GM18505 (cell line): ENCODE data around the gene ARHGAP26.
A peak's percentile ranks its signal among the peaks of the same experiment; 100 is the strongest.

Experiments
- ATAC-seq: cut with Tn5 transposase; IDR thresholded peaks from one replicate; pipeline ENCODE4 v1.9.1; 2021; ENCODE audit not compliant: unreplicated experiment
- POLR2A ChIP-seq: IDR thresholded peaks from 4 replicates; pipeline ENCODE4 v1.6.1; 2011; ENCODE audit warnings: borderline replicate concordance; ENCODE audit not compliant: insufficient read depth, insufficient read length; ENCODE audit errors: extremely low read depth

Gene ARHGAP26

DNA sequence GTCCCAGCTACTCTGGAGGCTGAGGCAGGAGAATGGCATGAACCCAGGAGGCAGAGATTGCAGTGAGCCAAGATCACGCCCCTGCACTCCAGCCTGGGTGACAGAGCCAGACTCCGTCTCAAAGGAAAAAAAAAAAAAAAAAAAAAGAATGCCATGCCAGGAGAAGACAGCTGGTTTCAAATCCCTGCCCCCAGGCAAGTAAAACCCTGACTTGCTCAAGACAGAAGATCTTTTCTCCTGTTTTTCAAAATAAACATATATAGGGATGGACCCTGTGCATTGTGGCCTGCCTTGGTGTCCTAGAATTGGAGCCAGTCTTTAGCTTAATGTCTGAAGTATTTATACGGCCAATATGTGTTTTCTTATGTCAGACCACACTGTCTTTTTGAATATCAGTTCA is 456.2 kb downstream of the ARHGAP26 start:
- no peak for TF ChIP-seq POLR2A
- no peak for ATAC-seq

DNA sequence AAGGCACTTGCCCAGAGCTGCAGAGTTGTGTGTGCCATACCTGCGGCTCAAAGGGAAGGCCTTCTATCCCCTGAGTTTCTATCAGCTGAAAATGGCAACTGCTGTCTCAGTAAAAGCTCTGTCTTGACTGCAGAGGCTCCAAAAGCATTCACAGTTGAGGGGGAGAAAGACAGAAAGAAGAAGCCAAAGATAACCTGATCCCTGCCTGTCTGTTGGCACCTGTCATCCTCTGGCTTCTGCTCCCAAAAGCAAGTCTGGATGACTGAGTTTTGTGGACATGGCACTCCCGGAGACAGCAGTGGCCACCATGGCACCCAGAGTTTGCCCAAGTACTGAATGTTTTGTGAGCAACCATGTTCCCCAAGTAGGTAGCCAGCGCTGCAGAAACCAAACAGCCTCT is 456.7 kb downstream of the ARHGAP26 start:
- no peak for ATAC-seq
- TF ChIP-seq POLR2A, result no peak

GRCh38 chr5:143227301-143227700 is 457.1 kb downstream of the ARHGAP26 start:
- ATAC-seq, result no peak
- TF ChIP-seq POLR2A, result no peak

GRCh38 chr5:143228597-143229293 is 458.6 kb downstream of the ARHGAP26 start:
- no peak for ATAC-seq
- no peak for TF ChIP-seq POLR2A

DNA sequence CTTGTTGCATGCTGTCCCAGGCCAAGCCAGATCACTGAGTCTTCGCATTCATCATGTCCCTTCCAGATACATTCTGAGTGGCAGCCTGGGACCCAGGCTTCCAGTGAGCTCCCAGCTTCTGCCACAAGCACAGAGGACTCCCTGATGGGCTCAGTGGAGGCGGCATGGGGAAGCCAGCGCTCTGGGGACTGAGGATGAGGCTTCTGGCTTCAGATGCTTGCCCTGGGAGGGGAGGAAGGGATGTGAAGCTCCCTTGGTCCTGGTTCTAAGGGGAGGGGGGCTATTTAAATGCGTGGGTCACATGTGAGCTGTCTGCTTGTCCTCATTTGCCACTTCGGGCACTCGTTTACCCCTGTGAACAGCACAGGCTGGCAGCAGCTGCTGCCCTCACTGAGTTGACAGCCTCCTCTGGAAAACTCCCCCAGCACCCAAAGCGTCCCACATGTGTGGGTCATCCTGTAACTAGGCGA is 459.3 kb downstream of the ARHGAP26 start:
- no peak for TF ChIP-seq POLR2A
- peak; percentile 40 for ATAC-seq

DNA sequence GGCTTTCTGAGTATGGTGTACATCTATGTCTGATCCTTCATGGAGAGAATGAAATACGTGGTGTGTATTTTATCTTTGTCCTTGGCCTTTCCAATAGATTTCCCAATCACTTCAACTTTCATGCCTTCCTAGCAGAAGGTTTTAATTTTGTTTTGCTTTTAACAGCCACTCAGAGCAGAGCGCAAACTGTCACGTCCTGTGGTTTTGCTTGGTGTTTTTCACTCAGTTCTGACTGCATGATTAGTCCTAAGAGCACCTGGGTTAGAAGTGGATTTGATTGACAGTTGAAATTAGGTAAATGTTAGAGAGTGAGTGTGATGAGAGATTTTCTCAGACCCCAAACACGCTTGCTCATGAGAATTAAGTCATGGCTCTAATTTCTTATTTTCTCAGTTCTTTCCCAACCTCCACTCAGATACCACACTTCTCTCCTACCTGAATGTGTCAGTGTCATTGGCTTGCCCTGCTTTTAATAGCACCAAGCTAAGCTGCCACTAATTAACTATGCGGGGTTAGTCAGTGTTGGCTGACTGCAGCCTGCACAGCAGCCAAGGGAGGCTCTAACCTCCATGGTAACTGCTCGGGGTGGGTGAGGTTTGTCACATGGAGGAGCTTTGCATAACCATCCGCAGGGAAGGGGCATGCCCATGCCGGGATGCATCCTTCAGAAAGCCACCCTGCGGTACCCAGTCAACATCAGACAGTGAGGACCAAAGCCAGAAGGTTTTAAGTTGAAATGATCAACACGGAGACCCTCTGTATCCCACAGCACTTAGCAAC is 459.9 kb downstream of the ARHGAP26 start:
- TF ChIP-seq POLR2A, result no peak
- ATAC-seq, result peak; percentile 93

GRCh38 chr5:143230676-143230996 is 460.5 kb downstream of the ARHGAP26 start:
- ATAC-seq, result no peak

DNA sequence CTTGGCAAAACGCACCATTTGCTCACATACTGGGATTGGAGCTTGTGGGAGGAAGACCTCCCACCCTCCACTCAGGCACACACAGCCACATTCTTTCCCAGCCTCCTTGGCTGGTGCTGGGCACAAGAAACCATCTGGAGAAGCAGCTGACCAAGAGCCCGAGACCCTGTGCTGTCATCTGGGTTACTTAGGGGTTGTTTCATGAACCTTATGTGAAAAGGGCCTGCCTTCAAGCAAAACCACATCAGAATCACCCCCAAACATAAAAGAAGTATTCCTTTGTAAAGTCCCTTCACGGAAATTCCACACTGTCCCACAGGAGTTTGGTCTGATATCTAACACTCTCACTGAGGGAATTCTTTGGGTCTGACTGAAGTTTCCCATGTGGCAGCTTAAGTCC is 461.2 kb downstream of the ARHGAP26 start:
- no peak for ATAC-seq
- no peak for TF ChIP-seq POLR2A

More at GRCh38 chr5:143230676-143230996, 460.5 kb downstream of the ARHGAP26 start:
- TF ChIP-seq POLR2A, result no peak

GRCh38 chr5:143231973-143232812 is 462.0 kb downstream of the ARHGAP26 start:
- no peak for ATAC-seq
- no peak for TF ChIP-seq POLR2A

DNA sequence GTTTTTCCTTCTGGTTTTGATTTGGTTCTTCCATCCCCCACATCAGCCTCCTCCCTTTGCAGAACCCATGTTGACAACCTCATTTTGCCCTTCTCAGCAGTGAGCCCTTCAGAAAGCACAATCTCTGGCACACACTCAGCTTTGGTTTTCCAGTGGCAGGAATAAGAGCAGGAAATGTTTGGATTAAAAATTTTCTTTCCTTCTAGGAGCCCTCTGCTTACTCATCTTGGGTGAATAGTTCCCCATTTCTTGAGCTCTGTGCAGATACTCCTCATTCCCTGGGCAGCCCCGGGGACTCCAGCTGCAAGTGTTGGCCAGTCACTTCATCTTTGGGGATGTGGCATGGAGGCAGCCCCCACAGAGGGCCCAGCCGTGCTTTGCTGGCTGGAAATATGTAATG is 462.9 kb downstream of the ARHGAP26 start:
- no peak for TF ChIP-seq POLR2A
- no peak for ATAC-seq

GRCh38 chr5:143234162-143234842 is 464.1 kb downstream of the ARHGAP26 start:
- ATAC-seq, result no peak
- no peak for TF ChIP-seq POLR2A

GRCh38 chr5:143235423-143235822 is 465.2 kb downstream of the ARHGAP26 start:
- TF ChIP-seq POLR2A, result no peak
- no peak for ATAC-seq

GRCh38 chr5:143236682-143237081 is 466.5 kb downstream of the ARHGAP26 start:
- TF ChIP-seq POLR2A, result no peak
- ATAC-seq, result no peak
